NB4 (cell line): ENCODE measurements around the gene TRPC4AP.

Experiments used
- CTCF ChIP-seq: IDR thresholded peaks from one replicate; pipeline ENCODE4 v1.5.1; 2012; ENCODE audit warnings: low read depth, low read length
- POLR2A ChIP-seq: IDR thresholded peaks from 2 replicates; pipeline ENCODE4 v1.6.1; 2011; ENCODE audit warnings: mild to moderate bottlenecking; ENCODE audit not compliant: insufficient read length; ENCODE audit errors: extremely low read depth

- TF ChIP-seq POLR2A (no peak), CTCF (no peak)
Measured at GRCh38 chr20:34956041-34956458, 136.6 kb downstream of the TRPC4AP start.
